Tibial nerve (tissue), 4 donors: ENCODE measurements around the gene TCIRG1. TPM values are rescaled to one million over a fixed set of nuclear protein-coding genes. Genes with fewer than 3 reads are reported as not detected.
"Not testable (repeated sequence)": the region's sequence is repeated elsewhere in the genome, so short reads cannot be mapped to it uniquely, and the experiment has no call there.

ENCODE experiments used
- DNase-seq, 2 donors: peaks; one replicate each; pipeline ENCODE4 v3.0.0-alpha.2; 2019; ENCODE audit warnings: low spot score in 2 of 2
- H3K27ac ChIP-seq, 4 donors: fragments of 200-600 bp; sonication (generic) in 3 of 4; one replicate each; pipeline ENCODE4 v1.5.1; 2017 to 2019; ENCODE audit warnings: mild to moderate bottlenecking in 1 of 4
- H3K27me3 ChIP-seq, 2 donors: fragments of 200-600 bp; sonication (generic) in 1 of 2; one replicate each; pipeline versions ENCODE4 v1.5.1 to v1.6.0; 2017 to 2019
- H3K36me3 ChIP-seq, 3 donors: fragments of 200-600 bp; sonication (generic); one replicate each; pipeline ENCODE4 v1.5.1; 2018 to 2019
- H3K4me1 ChIP-seq, 4 donors: fragments of 200-600 bp; sonication (generic) in 3 of 4; one replicate each; pipeline ENCODE4 v1.5.1; 2017 to 2019
- H3K4me3 ChIP-seq, 4 donors: fragments of 200-600 bp; sonication (generic) in 3 of 4; one replicate each; pipeline ENCODE4 v1.5.1; 2017 to 2019; ENCODE audit warnings: mild to moderate bottlenecking in 1 of 4, moderate library complexity in 1 of 4
- H3K9me3 ChIP-seq, 4 donors: fragments of 200-600 bp; sonication (generic) in 3 of 4; one replicate each; pipeline ENCODE4 v1.5.1; 2017 to 2019
- CTCF ChIP-seq, 5 experiments: fragments of 200-600 bp in 3 of 5; fragments of 450-650 bp in 2 of 5; sonication (generic) in 3 of 5; IDR thresholded peaks; one replicate each; pipeline ENCODE4 v1.5.1; 2016 to 2019; ENCODE audit warnings: antibody characterized with exemption in 5 of 5, mild to moderate bottlenecking in 3 of 5, moderate library complexity in 2 of 5
- EP300 ChIP-seq, 2 donors: sonication (generic); formaldehyde crosslinking; IDR thresholded peaks; one replicate each; pipeline ENCODE4 v1.6.1; 2017; ENCODE audit warnings: antibody characterized with exemption in 2 of 2, mild to moderate bottlenecking in 1 of 2
- POLR2A ChIP-seq, 2 donors: fragments of 450-650 bp; IDR thresholded peaks; one replicate each; pipeline ENCODE4 v1.6.1; 2017; ENCODE audit warnings: antibody characterized with exemption in 2 of 2, mild to moderate bottlenecking in 2 of 2, moderate library complexity in 2 of 2
- WGBS, 2 donors: methylation state at CpG; one replicate each; pipeline ENCODE4 v1.1.5; 2018; 5-methylcytosine and 5-hydroxymethylcytosine counted together
- total RNA-seq, 4 donors: library from RNA; depleted of rRNA; stranded (reverse); fragments of >200 nt; gene quantifications; one replicate each; pipeline ENCODE4 v1.1.0, GENCODE V29; 2016

Gene TCIRG1, protein sequence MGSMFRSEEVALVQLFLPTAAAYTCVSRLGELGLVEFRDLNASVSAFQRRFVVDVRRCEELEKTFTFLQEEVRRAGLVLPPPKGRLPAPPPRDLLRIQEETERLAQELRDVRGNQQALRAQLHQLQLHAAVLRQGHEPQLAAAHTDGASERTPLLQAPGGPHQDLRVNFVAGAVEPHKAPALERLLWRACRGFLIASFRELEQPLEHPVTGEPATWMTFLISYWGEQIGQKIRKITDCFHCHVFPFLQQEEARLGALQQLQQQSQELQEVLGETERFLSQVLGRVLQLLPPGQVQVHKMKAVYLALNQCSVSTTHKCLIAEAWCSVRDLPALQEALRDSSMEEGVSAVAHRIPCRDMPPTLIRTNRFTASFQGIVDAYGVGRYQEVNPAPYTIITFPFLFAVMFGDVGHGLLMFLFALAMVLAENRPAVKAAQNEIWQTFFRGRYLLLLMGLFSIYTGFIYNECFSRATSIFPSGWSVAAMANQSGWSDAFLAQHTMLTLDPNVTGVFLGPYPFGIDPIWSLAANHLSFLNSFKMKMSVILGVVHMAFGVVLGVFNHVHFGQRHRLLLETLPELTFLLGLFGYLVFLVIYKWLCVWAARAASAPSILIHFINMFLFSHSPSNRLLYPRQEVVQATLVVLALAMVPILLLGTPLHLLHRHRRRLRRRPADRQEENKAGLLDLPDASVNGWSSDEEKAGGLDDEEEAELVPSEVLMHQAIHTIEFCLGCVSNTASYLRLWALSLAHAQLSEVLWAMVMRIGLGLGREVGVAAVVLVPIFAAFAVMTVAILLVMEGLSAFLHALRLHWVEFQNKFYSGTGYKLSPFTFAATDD
- 100 to 1,000 TPM; 142 to 439 (median 183) TPM for total RNA-seq

DNA sequence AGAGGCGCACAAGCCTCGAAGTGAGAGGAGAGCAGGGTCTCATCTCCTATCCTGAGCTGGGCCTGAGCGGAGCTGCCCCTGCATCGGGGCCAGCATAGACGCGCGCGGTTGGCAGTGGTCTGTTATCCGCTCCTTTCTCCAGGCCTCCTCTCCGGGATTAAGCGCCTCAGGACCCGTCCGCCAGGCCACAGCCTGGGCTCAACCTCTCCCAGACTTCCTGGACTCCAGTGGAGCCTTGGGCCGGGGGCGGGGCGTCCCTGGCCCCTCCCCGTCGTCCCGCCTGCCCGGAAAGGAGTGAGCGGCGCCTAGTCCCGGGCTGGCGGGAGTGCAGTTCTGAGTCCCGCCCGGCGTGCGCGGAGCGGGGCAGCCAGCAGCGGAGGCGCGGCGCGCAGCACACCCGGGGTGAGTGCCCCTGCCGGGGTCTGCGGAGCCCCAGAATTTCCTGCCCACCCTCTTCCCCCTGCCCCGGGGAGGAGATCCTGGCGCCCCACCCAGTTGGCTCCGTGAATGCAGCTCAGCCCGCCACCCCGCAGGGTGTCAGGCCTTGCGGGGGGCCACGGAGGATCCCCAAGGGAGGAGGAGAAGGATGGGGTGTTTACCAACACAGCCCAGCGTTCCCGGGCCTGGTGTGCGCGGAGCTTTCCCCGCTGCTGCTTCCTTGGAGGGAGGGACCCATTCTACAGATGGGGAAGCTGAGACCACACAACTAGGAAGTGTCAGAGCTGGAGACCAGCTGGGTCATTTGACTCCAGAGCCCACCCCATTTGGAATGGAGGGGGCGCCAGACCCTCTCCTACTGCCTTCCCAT lies at the start of gene TCIRG1:
Gene TCIRG1 (plus strand): TSS at position 308 of the 808 bp plus-strand sequence. CDS start 2,247 bp downstream, outside the sequence.
- TF ChIP-seq POLR2A (IDR thresholded peaks at IDR 0.05) (peak; percentile 87 to 97), EP300 (IDR thresholded peaks at IDR 0.05) (peak in 1 of 2 donors; percentile 94), CTCF (IDR thresholded peaks at IDR 0.05) (peak in 2 of 5 experiments; percentile 77 to 79)
- 11 to 31% methylated on average over 8 to 29 of the region's 51 CpGs for WGBS, 2 donors
- DNase-seq = peak; percentile 83 to 84
- Histone ChIP-seq H3K27me3 (no peaks in the 10 kb centered on the region), H3K9me3 (no peaks in the 10 kb centered on the region), H3K36me3 (peaks cover 0 to 53% (median 2%) of the 10 kb centered on the region in 3 donors), H3K4me1 (peaks cover 0 to 76% (median 40%) of the 10 kb centered on the region in 4 donors), H3K27ac (peak within 1 kb of the TSS; percentile 71 to 94 (median 94)), H3K4me3 (peak within 1 kb of the TSS; percentile 57 to 95 (median 74))

DNA sequence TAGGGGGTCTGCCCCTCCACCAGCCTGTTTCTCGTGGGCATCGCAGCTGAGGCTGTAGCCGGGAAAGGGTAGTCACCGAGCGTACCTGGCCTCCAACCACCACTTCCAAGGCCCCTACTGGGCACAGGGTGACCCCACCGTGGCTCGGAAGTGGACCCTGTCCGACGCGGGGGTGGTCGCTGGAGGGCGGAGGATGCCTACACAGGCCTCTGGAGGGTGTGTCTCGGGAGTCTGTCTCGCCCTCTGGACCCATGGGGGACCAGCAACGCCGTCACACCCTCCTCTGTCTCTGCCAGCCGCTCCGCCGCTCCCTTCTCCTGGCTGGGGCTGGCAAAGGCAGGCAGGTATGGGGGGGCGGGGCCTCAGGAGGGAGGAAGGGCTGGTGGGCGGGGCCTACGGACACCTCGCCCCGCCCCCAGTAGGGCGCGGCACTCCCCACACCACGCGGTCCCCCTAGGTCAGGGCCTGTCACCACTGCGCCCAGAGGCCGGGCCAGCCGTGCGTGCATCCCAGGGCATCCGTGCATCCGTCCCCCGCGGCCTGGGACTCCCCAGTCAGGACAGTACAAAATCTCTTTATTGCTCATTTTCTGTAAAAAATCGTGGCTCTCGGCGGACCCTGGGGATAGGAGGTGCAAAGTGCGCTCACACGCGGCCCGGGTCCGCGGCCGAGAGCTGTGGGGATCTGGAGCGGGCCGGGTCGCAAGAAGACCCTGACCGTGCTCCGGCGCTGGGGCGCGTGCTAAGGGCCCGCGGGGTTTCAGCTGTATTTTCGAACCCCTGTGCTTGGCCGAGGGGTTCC lies 48.1 kb upstream of the TCIRG1 start:
- H3K4me3 ChIP-seq = peak overlapping the region in 1 of 4 donors; percentile 19
- peaks cover 0 to 11% (median 5%) of the 10 kb centered on the region in 4 donors for H3K4me1 ChIP-seq
- 7 to 24% methylated on average over 15 to 36 of the region's 58 CpGs for WGBS, 2 donors
- not testable (repeated sequence) for H3K9me3 ChIP-seq, H3K27ac ChIP-seq, DNase-seq
- peaks cover 0 to 16% (median 0%) of the 10 kb centered on the region in 3 donors for H3K36me3 ChIP-seq
- H3K27me3 ChIP-seq = peaks cover 0 to 16% of the 10 kb centered on the region in 2 donors

DNA sequence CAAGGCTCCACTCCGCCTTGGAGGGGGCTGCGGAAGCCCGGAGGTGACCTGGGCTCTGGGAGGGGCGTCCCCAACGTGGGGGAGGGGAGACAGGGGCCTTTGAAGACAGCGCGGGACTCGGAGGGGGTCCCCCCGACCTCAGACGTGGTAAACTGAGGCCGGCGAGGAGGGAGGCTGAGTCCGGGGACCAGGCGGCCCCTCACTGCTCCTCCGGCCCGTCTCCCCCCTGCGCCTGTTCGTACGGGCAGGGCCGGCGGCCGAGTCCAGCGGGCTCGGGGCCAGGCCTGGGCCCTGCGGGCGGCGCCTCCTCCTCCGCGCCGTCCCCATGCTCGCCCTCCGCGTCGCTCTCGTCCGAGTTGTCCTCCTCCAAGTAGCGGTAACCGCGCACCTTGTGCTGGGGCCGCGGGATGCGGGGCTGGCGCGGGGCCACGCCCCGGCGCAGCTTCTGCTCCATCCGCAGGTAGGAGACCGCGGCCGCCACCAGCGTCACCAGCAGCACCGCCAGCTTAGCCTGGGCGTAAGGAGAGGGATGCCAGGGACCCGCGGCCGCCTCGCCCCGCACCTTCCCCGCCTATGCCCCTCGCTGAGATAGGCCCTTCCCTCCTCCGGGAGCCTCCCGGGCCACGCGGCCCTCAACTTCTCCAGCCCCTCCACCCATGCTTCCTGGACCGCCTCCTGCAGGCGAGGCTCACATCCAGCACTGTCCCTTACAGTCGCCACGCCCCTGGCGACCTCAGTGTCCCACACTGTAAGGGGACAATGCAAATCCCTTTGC lies 47.3 kb upstream of the TCIRG1 start:
- peaks cover 0 to 11% (median 5%) of the 10 kb centered on the region in 4 donors for H3K4me1 ChIP-seq
- not testable (repeated sequence) for H3K27ac ChIP-seq, H3K9me3 ChIP-seq, DNase-seq
- 12 to 27% methylated on average over 32 to 67 of the region's 70 CpGs for WGBS, 2 donors
- H3K4me3 ChIP-seq = peak overlapping the region in 1 of 4 donors; percentile 19
- peaks cover 0 to 12% of the 10 kb centered on the region in 2 donors for H3K27me3 ChIP-seq
- H3K36me3 ChIP-seq = peaks cover 0 to 23% (median 0%) of the 10 kb centered on the region in 3 donors

GRCh38 chr11:67993821-67994220 lies 45.0 kb upstream of the TCIRG1 start:
- H3K4me3 ChIP-seq, H3K27ac ChIP-seq, H3K9me3 ChIP-seq, DNase-seq: not testable (repeated sequence)
- 43 to 76% methylated on average over 4 to 9 of the region's 12 CpGs for WGBS, 2 donors
- Histone ChIP-seq H3K27me3 (peaks cover 0 to 12% of the 10 kb centered on the region in 2 donors), H3K36me3 (peaks cover 0 to 28% (median 0%) of the 10 kb centered on the region in 3 donors), H3K4me1 (peaks cover 0 to 18% (median 8%) of the 10 kb centered on the region in 4 donors)
- peak; percentile 39 to 64 (median 44) for TF ChIP-seq CTCF (IDR thresholded peaks at IDR 0.05)

DNA sequence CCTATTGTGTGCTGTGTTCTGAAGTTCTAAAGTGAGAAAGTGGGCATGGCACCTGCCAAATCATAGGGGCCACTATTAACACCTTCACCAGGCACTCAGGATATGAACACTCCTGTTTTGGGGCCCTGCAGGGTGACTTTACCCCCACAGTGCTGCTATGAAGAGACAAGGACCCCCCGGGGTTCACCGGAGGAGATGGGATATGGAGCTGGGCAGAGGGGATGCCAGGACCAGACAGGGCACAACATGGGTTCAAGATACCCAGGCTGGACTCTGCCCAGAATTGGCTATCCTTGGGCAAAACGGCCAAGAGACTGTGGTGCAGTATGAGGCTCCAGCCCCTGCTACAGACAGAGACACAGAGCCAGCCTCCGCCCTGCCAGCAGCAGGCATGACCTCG lies 44.4 kb upstream of the TCIRG1 start:
- not testable (repeated sequence) for DNase-seq, H3K4me3 ChIP-seq, H3K27ac ChIP-seq, H3K9me3 ChIP-seq
- Histone ChIP-seq H3K36me3 (peaks cover 0 to 34% (median 0%) of the 10 kb centered on the region in 3 donors), H3K4me1 (peaks cover 0 to 18% (median 8%) of the 10 kb centered on the region in 4 donors), H3K27me3 (peaks cover 0 to 12% of the 10 kb centered on the region in 2 donors)
- WGBS, 2 donors = 83 to 100% methylated on average over 2 to 5 of the region's 5 CpGs

DNA sequence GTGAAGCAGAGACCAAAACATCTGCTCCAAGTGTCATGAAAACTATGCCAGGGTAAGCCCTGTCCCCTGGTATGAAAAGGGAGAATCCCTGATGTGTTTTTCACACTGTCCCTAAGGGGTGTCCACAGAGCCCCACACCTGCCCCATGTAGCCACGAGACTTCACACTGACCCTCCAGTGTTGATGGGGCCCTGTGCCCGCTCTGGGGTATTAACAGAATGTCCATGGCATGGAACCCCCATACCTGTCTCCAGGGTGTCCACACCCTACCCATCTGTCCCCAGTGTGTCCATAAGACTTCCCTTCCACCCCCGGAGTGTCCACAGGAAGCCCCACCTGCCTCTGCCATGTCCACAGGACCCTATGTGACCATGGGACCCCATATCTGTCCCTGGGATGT lies 43.7 kb upstream of the TCIRG1 start:
- H3K4me3 ChIP-seq, H3K27ac ChIP-seq, DNase-seq, H3K9me3 ChIP-seq: not testable (repeated sequence)
- WGBS, 2 donors = 97% methylated on average over 3 of the region's 3 CpGs
- H3K4me1 ChIP-seq = peaks cover 0 to 18% (median 8%) of the 10 kb centered on the region in 4 donors
- peaks cover 0 to 35% (median 0%) of the 10 kb centered on the region in 3 donors for H3K36me3 ChIP-seq
- H3K27me3 ChIP-seq = peaks cover 0 to 12% of the 10 kb centered on the region in 2 donors

- not testable (repeated sequence) for H3K4me3 ChIP-seq, H3K9me3 ChIP-seq, H3K27ac ChIP-seq, DNase-seq
- Histone ChIP-seq H3K36me3 (peaks cover 0 to 35% (median 0%) of the 10 kb centered on the region in 3 donors), H3K4me1 (peaks cover 0 to 18% (median 8%) of the 10 kb centered on the region in 4 donors), H3K27me3 (peaks cover 0 to 12% of the 10 kb centered on the region in 2 donors)
- 78 to 79% methylated on average over 2 to 7 of the region's 14 CpGs for WGBS, 2 donors
These were observed 43.2 kb upstream of the TCIRG1 start for GRCh38 chr11:67995579-67995978.
